Activated CD4-positive, CD25-positive, alpha-beta regulatory T cell treated with anti-CD3 and anti-CD28 coated beads, Interleukin-2, amount 50 U/mL, for 72 hours (primary cell): ENCODE measurements around the gene NEDD4L.
"Not testable (repeated sequence)": the region's sequence is repeated elsewhere in the genome, so short reads cannot be mapped to it uniquely, and the experiment has no call there.

Experiments used
- DNase-seq: peaks from one replicate; pipeline ENCODE4 v3.0.0; 2021

NEDD4L gene

GRCh38 chr18:58360324-58360723 is 316.3 kb downstream of the NEDD4L start:
- DNase-seq = no peak

- DNase-seq = no peak
Measured at GRCh38 chr18:58361212-58361611, 317.2 kb downstream of the NEDD4L start.

- no peak for DNase-seq
Measured at GRCh38 chr18:58362027-58362575, 318.1 kb downstream of the NEDD4L start.

GRCh38 chr18:58362829-58363271 is 318.8 kb downstream of the NEDD4L start:
- no peak for DNase-seq

GRCh38 chr18:58363767-58364540 is 319.9 kb downstream of the NEDD4L start:
- DNase-seq = no peak

GRCh38 chr18:58364876-58365528 is 321.0 kb downstream of the NEDD4L start:
- DNase-seq = no peak

- DNase-seq = no peak
Measured at GRCh38 chr18:58367425-58368140, 323.6 kb downstream of the NEDD4L start.

GRCh38 chr18:58369616-58370015 is 325.6 kb downstream of the NEDD4L start:
- no peak for DNase-seq

GRCh38 chr18:58370038-58370580 is 326.1 kb downstream of the NEDD4L start:
- DNase-seq = no peak

- no peak for DNase-seq
Measured at GRCh38 chr18:58370612-58371011, 326.6 kb downstream of the NEDD4L start.

GRCh38 chr18:58373481-58373880 is 329.5 kb downstream of the NEDD4L start:
- DNase-seq = no peak

- DNase-seq = no peak
Measured at GRCh38 chr18:58375051-58375450, 331.0 kb downstream of the NEDD4L start.

- DNase-seq = no peak
Measured at GRCh38 chr18:58378411-58379379, 334.7 kb downstream of the NEDD4L start.

GRCh38 chr18:58379443-58379842 is 335.4 kb downstream of the NEDD4L start:
- no peak for DNase-seq

GRCh38 chr18:58380113-58380512 is 336.1 kb downstream of the NEDD4L start:
- DNase-seq = not testable (repeated sequence)

- DNase-seq = no peak
Measured at GRCh38 chr18:58381676-58382411, 337.8 kb downstream of the NEDD4L start.

- no peak for DNase-seq
Measured at GRCh38 chr18:58382446-58382845, 338.4 kb downstream of the NEDD4L start.

- DNase-seq = no peak
Measured at GRCh38 chr18:58385472-58385871, 341.4 kb downstream of the NEDD4L start.

- no peak for DNase-seq
Measured at GRCh38 chr18:58386780-58387179, 342.8 kb downstream of the NEDD4L start.

- DNase-seq = no peak
Measured at GRCh38 chr18:58387716-58388115, 343.7 kb downstream of the NEDD4L start.

GRCh38 chr18:58388736-58389135 is 344.7 kb downstream of the NEDD4L start:
- no peak for DNase-seq
